Osteoblast (primary cell): Measurements from ENCODE around the gene IFT43. TPM values are rescaled to one million over a fixed set of nuclear protein-coding genes. Genes with fewer than 3 reads are reported as not detected.

Experiments used
- DNase-seq: peaks from one replicate; pipeline ENCODE4 v3.0.0; 2011; ENCODE audit warnings: low spot score, mixed read lengths; ENCODE audit not compliant: insufficient read length; ENCODE audit errors: missing footprints
- H2AFZ ChIP-seq: 2 replicates; pipeline ENCODE4 v1.6.0; 2011; ENCODE audit warnings: mild to moderate bottlenecking, low read length
- H3K27ac ChIP-seq: 2 replicates; pipeline ENCODE4 v1.5.1; 2011; ENCODE audit warnings: mild to moderate bottlenecking, low read depth, low read length, moderate library complexity
- H3K27me3 ChIP-seq: 2 replicates; pipeline ENCODE4 v1.6.0; 2012; ENCODE audit warnings: mild to moderate bottlenecking, control low read depth, inconsistent platforms, low read length, moderate library complexity; ENCODE audit not compliant: insufficient read depth
- H3K36me3 ChIP-seq: 2 replicates; pipeline ENCODE4 v1.5.1; 2011; ENCODE audit warnings: mild to moderate bottlenecking, low read length, control low read depth, moderate library complexity; ENCODE audit not compliant: insufficient read depth
- H3K4me1 ChIP-seq: 2 replicates; pipeline ENCODE4 v1.5.1; 2011; ENCODE audit warnings: mild to moderate bottlenecking, low read length, control low read depth, moderate library complexity; ENCODE audit not compliant: insufficient read depth
- H3K4me2 ChIP-seq: 2 replicates; pipeline ENCODE4 v1.6.0; 2011; ENCODE audit warnings: mild to moderate bottlenecking, low read length; ENCODE audit not compliant: insufficient read depth
- H3K4me3 ChIP-seq: fragments of 200-600 bp; sonication (generic); 3 replicates; pipeline ENCODE4 v1.5.1; 2012; ENCODE audit warnings: mild to moderate bottlenecking, low read length, inconsistent platforms; ENCODE audit not compliant: insufficient read depth
- H3K79me2 ChIP-seq: 2 replicates; pipeline ENCODE4 v1.6.0; 2012; ENCODE audit warnings: mild to moderate bottlenecking, low read length, control low read depth, inconsistent platforms; ENCODE audit not compliant: insufficient read depth
- H3K9me3 ChIP-seq: 2 replicates; pipeline ENCODE4 v1.5.1; 2011; ENCODE audit warnings: low read depth, low read length, control low read depth
- H4K20me1 ChIP-seq: 2 replicates; pipeline ENCODE4 v1.6.0; 2012; ENCODE audit warnings: mild to moderate bottlenecking, low read length, control low read depth; ENCODE audit not compliant: insufficient read depth
- total RNA-seq: library from RNA; depleted of rRNA; stranded (reverse); fragments of >200 nt; gene quantifications from 2 replicates; pipeline ENCODE4 v1.2.3, GENCODE V29; 2012
- TF ChIP-seq, protein P1 (sequence below): IDR thresholded peaks from 2 replicates; pipeline ENCODE4 v1.5.1; 2011; ENCODE audit warnings: mild to moderate bottlenecking, low read depth, low read length, moderate library complexity; ENCODE audit errors: extremely low read depth

Gene IFT43
- total RNA-seq, 1 donor, result 32.6 TPM

DNA sequence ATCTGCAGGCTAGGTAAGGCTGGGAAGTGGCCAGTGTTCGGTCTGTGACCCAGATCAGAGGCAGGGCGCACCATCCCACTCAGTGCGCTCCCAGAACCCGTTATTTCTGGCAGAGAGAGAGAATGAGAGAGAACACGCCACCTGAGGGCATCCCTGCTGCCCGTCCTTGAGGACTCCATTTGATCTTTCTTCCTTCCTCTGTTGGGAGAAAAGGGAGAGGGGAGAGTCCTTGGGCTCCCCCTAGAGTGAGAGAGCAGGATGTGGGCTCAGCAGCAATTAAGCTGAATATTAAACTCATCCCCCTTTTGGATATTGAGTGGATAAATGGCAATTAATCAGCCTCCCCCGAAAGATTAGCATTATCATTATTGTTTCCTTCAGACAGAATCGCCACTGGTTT lies 70.6 kb downstream of the IFT43 start:
- peaks cover 4% of the 10 kb centered on the region for H3K36me3 ChIP-seq
- no peaks in the 10 kb centered on the region for H3K79me2 ChIP-seq
- no peaks in the 10 kb centered on the region for H3K27me3 ChIP-seq
- H4K20me1 ChIP-seq, result peaks cover 31% of the 10 kb centered on the region
- no peak overlapping the region for H3K4me2 ChIP-seq
- H3K9me3 ChIP-seq, result no peaks in the 10 kb centered on the region
- no peak for DNase-seq
- H2AFZ ChIP-seq, result no peak overlapping the region
- H3K27ac ChIP-seq, result no peak overlapping the region
- TF ChIP-seq, protein P1, sequence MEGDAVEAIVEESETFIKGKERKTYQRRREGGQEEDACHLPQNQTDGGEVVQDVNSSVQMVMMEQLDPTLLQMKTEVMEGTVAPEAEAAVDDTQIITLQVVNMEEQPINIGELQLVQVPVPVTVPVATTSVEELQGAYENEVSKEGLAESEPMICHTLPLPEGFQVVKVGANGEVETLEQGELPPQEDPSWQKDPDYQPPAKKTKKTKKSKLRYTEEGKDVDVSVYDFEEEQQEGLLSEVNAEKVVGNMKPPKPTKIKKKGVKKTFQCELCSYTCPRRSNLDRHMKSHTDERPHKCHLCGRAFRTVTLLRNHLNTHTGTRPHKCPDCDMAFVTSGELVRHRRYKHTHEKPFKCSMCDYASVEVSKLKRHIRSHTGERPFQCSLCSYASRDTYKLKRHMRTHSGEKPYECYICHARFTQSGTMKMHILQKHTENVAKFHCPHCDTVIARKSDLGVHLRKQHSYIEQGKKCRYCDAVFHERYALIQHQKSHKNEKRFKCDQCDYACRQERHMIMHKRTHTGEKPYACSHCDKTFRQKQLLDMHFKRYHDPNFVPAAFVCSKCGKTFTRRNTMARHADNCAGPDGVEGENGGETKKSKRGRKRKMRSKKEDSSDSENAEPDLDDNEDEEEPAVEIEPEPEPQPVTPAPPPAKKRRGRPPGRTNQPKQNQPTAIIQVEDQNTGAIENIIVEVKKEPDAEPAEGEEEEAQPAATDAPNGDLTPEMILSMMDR, result peak; percentile 56
- H3K4me1 ChIP-seq, result no peaks in the 10 kb centered on the region
- H3K4me3 ChIP-seq, result no peak overlapping the region

DNA sequence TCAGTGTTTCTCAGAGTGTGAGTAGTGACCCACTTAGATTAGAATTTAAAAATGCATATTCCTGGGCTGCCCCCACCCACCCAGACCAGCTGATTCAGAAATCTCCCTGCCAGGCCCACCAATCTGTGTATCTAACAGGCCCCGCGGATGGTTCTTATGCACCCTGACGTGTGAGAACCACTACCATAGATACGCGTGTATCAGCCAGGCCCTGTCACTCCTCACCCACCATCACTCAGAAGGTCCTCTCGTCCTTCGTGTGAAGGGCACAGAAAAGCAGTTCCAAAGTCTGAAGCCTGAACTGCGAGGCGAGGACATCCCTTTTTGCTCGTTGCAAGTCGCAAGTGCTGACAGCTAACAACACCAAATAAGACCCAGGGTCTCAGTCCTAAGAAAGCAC lies 72.4 kb downstream of the IFT43 start:
- H3K27me3 ChIP-seq, result no peaks in the 10 kb centered on the region
- no peak overlapping the region for H3K4me2 ChIP-seq
- no peaks in the 10 kb centered on the region for H3K79me2 ChIP-seq
- H3K9me3 ChIP-seq, result no peaks in the 10 kb centered on the region
- DNase-seq, result no peak
- H3K27ac ChIP-seq, result no peak overlapping the region
- H3K4me3 ChIP-seq, result no peak overlapping the region
- H3K36me3 ChIP-seq, result peaks cover 4% of the 10 kb centered on the region
- no peaks in the 10 kb centered on the region for H3K4me1 ChIP-seq
- H4K20me1 ChIP-seq, result peaks cover 20% of the 10 kb centered on the region
- no peak overlapping the region for H2AFZ ChIP-seq
- TF ChIP-seq, protein P1, result no peak

DNA sequence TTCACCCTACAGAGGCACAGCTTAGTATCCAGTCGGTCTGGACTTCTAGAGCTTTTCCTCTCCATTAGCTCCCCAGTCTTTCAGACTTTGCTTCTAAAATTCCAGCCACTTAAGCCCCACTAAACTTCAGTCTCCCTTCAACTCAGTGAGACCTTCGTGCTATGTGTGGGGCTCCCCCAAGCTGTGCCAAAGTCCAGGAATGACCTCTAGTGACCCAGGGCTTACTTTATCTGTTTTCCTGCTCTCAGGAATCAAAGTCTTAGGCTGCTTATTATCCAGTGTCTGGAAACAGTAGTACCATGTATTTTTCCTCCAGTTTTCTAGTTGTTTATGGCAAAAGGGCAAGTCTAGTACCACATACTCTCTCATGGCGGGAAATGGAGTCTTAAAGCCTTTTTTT lies 77.8 kb downstream of the IFT43 start:
- Histone ChIP-seq H2AFZ (no peak overlapping the region), H3K27ac (no peak overlapping the region), H3K4me2 (no peak overlapping the region), H3K36me3 (peaks cover 24% of the 10 kb centered on the region), H3K9me3 (no peaks in the 10 kb centered on the region), H3K27me3 (no peaks in the 10 kb centered on the region), H4K20me1 (no peaks in the 10 kb centered on the region), H3K4me1 (no peaks in the 10 kb centered on the region), H3K79me2 (no peaks in the 10 kb centered on the region), H3K4me3 (no peak overlapping the region)
- no peak for DNase-seq
- TF ChIP-seq, protein P1, result no peak

DNA sequence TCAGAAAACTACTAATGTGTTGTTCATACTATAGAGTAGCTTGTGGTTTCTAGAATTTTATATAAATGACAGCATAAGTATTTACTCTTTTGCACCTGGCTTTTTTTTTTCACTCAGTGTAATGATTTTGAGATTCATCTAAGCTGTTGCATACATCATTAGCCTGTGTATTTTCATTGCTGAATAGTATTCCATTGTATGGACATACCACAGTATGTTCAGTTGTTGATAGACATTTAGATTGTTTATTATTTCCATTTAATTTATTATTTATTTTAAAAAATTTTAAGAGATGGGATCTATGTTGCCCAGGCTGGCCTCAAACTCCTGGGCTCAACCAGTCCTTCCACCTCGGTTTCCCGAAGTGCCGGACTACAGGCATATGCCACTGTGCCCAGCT lies 80.0 kb downstream of the IFT43 start:
- TF ChIP-seq, protein P1, result no peak
- no peak overlapping the region for H2AFZ ChIP-seq
- no peaks in the 10 kb centered on the region for H3K79me2 ChIP-seq
- H3K27ac ChIP-seq, result no peak overlapping the region
- no peaks in the 10 kb centered on the region for H4K20me1 ChIP-seq
- DNase-seq, result no peak
- H3K4me1 ChIP-seq, result no peaks in the 10 kb centered on the region
- H3K27me3 ChIP-seq, result no peaks in the 10 kb centered on the region
- H3K4me2 ChIP-seq, result no peak overlapping the region
- H3K9me3 ChIP-seq, result no peaks in the 10 kb centered on the region
- peaks cover 20% of the 10 kb centered on the region for H3K36me3 ChIP-seq
- no peak overlapping the region for H3K4me3 ChIP-seq
